T-helper 1 cell treated with Interleukin-12 subunit alpha and Interleukin-12 subunit beta and Interleukin-4 antibody, amounts not matched to agents 30 μg/mL and 1 μg/mL, for 36 hours (primary cell): ENCODE measurements around the gene KCTD15.

Source experiments
- H3K27ac Mint-ChIP-seq: one replicate; pipeline ENCODE4 v1.8.0; 2021; ENCODE audit warnings: mild to moderate bottlenecking, mixed read lengths
- H3K27me3 Mint-ChIP-seq: one replicate; pipeline ENCODE4 v1.8.0; 2021; ENCODE audit warnings: low read depth, mixed read lengths
- H3K36me3 Mint-ChIP-seq: one replicate; pipeline ENCODE4 v1.8.0; 2021; ENCODE audit warnings: low read depth, mixed read lengths
- H3K4me1 Mint-ChIP-seq: one replicate; pipeline ENCODE4 v1.8.0; 2021; ENCODE audit warnings: low read depth, mixed read lengths
- H3K4me3 Mint-ChIP-seq: one replicate; pipeline ENCODE4 v1.8.0; 2021; ENCODE audit warnings: mild to moderate bottlenecking, moderate library complexity, mixed read lengths
- H3K9me3 Mint-ChIP-seq: one replicate; pipeline ENCODE4 v1.8.0; 2021; ENCODE audit warnings: mixed read lengths

The KCTD15 gene

DNA sequence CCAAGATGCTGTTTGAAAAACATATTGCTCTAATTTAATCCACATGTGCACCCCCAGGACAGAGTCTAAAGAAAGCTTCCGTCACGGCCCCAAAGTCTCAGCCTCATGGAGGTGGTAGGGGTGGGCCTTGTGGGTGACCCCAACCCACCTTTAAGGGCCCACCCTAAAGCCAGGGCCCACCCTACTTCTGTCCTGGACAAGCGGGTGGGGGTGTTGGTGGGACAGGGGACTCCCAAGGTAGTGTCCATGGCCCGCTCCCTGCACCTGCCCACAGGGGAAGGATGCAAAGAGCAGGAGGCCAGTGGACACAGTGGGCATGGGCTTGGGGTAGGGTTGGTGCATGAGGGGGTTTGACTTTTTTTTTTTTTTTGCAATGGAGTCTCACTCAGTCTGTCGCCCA lies 66.8 kb downstream of the KCTD15 start:
- no peak overlapping the region for H3K4me3 Mint-ChIP-seq
- no peaks in the 10 kb centered on the region for H3K4me1 Mint-ChIP-seq
- H3K9me3 Mint-ChIP-seq: no peaks in the 10 kb centered on the region
- no peaks in the 10 kb centered on the region for H3K36me3 Mint-ChIP-seq
- H3K27me3 Mint-ChIP-seq: no peaks in the 10 kb centered on the region
- H3K27ac Mint-ChIP-seq: no peak overlapping the region

GRCh38 chr19:33864311-33864850 lies 67.7 kb downstream of the KCTD15 start:
- Mint-ChIP-seq H3K36me3 (no peaks in the 10 kb centered on the region), H3K9me3 (no peaks in the 10 kb centered on the region), H3K27ac (no peak overlapping the region), H3K27me3 (no peaks in the 10 kb centered on the region), H3K4me1 (no peaks in the 10 kb centered on the region), H3K4me3 (no peak overlapping the region)

DNA sequence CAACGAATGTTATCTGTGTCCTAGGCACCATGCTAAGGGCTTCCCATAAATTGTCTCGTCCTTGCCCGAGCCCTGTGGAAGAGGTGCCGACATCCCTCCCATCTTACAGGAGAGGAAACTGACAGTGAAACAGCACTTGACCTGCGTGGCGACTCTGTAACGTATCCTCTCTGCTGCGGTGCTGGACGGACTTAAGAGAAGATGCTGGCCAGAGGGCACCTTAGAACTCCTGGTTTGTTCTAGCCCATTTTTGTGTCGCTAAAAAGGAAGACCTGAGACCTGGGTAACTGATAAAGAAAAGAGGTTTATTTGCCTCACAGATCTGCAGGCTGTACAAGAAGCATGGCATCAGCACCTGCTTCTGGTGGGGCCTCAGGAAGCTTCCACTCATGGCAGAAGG lies 68.6 kb downstream of the KCTD15 start:
- Mint-ChIP-seq H3K9me3 (no peaks in the 10 kb centered on the region), H3K27ac (no peak overlapping the region), H3K27me3 (no peaks in the 10 kb centered on the region), H3K4me1 (no peaks in the 10 kb centered on the region), H3K36me3 (no peaks in the 10 kb centered on the region), H3K4me3 (no peak overlapping the region)
